Measurements from ENCODE around the gene CDK14. TPM values are rescaled to one million over a fixed set of nuclear protein-coding genes. Genes with fewer than 3 reads are reported as not detected.

CDK14 gene
- total and polyA plus RNA-seq, 2 of the 8 experiments (the other 6 are each of a cell fraction or from before 2014, with no cell fraction given), result 5.5 to 47.3 TPM

- no peak for TF ChIP-seq CHD7 (IDR thresholded peaks at IDR 0.05; ENCODE audit: insufficient replicate concordance, low read length)
- no peak for TF ChIP-seq CHD2 (IDR thresholded peaks at IDR 0.05; ENCODE audit: low read length)
- no peak for TF ChIP-seq SP1 (IDR thresholded peaks at IDR 0.05; ENCODE audit: low read depth, low read length)
- no peak for TF ChIP-seq EZH2 (IDR thresholded peaks at IDR 0.05; ENCODE audit: low read depth, low read length, severe bottlenecking)
These were observed 201.5 kb downstream of the CDK14 start (continued) for GRCh38 chr7:90797596-90797995.
